GM23338 (cell line): Measurements from ENCODE around the gene PDSS2.

Experiments used
- CREB1 ChIP-seq: fragments of 250-450 bp; sonication (Bioruptor Pico); IDR thresholded peaks from 2 replicates; pipeline ENCODE4 v1.5.0; 2020; ENCODE audit warnings: low read depth, mild to moderate bottlenecking, moderate library complexity
- EZH2 ChIP-seq: fragments of 200-600 bp; sonication (generic); IDR thresholded peaks from one replicate; pipeline ENCODE4 v1.8.0; 2017; ENCODE audit warnings: antibody characterized with exemption, mild to moderate bottlenecking, low read depth; ENCODE audit not compliant: unreplicated experiment
- EZH2phosphoT487 ChIP-seq: fragments of 200-600 bp; sonication (generic); IDR thresholded peaks from one replicate; pipeline ENCODE4 v1.8.1; 2018; ENCODE audit warnings: antibody characterized with exemption; ENCODE audit not compliant: unreplicated experiment
- JUNB ChIP-seq: IDR thresholded peaks from one replicate; pipeline ENCODE4 v1.6.1; 2016; ENCODE audit warnings: antibody characterized with exemption; ENCODE audit not compliant: unreplicated experiment
- POLR2AphosphoS5 ChIP-seq: IDR thresholded peaks from 2 replicates; pipeline ENCODE4 v1.6.1; 2016; ENCODE audit warnings: antibody characterized with exemption, low read depth
- ZNF114 ChIP-seq: fragments of 250-450 bp; sonication (Bioruptor Pico); IDR thresholded peaks from 2 replicates; pipeline ENCODE4 v1.5.0; 2020; ENCODE audit warnings: mild to moderate bottlenecking, moderate library complexity
- TF ChIP-seq, protein P1 (sequence below), 2 experiments: fragments of 200-600 bp in 1 of 2; sonication (generic) in 1 of 2; conservative IDR thresholded peaks; 2 replicates each; pipeline versions ENCODE4 v1.5.1 to v1.6.1; 2016 to 2017; ENCODE audit warnings: antibody characterized with exemption in 2 of 2, low read depth in 2 of 2, mild to moderate bottlenecking in 2 of 2, moderate library complexity in 1 of 2
- TF ChIP-seq, protein P2 (sequence below): IDR thresholded peaks from one replicate; pipeline ENCODE4 v1.6.1; 2018; ENCODE audit warnings: antibody characterized with exemption; ENCODE audit not compliant: unreplicated experiment

DNA sequence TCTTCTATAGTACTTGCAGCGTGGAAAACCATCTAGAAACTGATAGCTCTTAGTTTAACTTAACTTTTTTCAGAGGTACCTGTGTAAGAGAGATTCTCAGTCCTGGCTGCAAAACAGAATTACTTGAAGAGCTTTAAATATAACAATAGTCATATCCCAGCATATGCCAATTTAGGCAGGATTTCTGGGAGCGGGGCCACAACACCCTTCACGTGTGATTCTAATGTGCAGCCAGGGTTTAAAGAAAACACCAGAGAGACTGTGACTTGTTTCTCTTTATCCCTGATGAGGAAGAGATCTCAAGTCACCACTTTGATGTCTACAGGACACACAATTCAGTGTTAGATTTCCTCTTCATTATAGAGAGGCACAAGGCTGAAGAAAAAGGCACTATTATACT is 103.7 kb downstream of the PDSS2 start:
- TF ChIP-seq, protein P1, sequence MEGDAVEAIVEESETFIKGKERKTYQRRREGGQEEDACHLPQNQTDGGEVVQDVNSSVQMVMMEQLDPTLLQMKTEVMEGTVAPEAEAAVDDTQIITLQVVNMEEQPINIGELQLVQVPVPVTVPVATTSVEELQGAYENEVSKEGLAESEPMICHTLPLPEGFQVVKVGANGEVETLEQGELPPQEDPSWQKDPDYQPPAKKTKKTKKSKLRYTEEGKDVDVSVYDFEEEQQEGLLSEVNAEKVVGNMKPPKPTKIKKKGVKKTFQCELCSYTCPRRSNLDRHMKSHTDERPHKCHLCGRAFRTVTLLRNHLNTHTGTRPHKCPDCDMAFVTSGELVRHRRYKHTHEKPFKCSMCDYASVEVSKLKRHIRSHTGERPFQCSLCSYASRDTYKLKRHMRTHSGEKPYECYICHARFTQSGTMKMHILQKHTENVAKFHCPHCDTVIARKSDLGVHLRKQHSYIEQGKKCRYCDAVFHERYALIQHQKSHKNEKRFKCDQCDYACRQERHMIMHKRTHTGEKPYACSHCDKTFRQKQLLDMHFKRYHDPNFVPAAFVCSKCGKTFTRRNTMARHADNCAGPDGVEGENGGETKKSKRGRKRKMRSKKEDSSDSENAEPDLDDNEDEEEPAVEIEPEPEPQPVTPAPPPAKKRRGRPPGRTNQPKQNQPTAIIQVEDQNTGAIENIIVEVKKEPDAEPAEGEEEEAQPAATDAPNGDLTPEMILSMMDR (conservative IDR thresholded peaks at IDR 0.05; ENCODE audit: low read depth in 2 of 2), result no peak
- no peak for TF ChIP-seq POLR2AphosphoS5
- TF ChIP-seq EZH2, result no peak
- no peak for TF ChIP-seq CREB1
- TF ChIP-seq, protein P2, sequence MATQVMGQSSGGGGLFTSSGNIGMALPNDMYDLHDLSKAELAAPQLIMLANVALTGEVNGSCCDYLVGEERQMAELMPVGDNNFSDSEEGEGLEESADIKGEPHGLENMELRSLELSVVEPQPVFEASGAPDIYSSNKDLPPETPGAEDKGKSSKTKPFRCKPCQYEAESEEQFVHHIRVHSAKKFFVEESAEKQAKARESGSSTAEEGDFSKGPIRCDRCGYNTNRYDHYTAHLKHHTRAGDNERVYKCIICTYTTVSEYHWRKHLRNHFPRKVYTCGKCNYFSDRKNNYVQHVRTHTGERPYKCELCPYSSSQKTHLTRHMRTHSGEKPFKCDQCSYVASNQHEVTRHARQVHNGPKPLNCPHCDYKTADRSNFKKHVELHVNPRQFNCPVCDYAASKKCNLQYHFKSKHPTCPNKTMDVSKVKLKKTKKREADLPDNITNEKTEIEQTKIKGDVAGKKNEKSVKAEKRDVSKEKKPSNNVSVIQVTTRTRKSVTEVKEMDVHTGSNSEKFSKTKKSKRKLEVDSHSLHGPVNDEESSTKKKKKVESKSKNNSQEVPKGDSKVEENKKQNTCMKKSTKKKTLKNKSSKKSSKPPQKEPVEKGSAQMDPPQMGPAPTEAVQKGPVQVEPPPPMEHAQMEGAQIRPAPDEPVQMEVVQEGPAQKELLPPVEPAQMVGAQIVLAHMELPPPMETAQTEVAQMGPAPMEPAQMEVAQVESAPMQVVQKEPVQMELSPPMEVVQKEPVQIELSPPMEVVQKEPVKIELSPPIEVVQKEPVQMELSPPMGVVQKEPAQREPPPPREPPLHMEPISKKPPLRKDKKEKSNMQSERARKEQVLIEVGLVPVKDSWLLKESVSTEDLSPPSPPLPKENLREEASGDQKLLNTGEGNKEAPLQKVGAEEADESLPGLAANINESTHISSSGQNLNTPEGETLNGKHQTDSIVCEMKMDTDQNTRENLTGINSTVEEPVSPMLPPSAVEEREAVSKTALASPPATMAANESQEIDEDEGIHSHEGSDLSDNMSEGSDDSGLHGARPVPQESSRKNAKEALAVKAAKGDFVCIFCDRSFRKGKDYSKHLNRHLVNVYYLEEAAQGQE, result no peak
- no peak for TF ChIP-seq ZNF114 (CRISPR knock-in tag)
- no peak for TF ChIP-seq EZH2phosphoT487
- no peak for TF ChIP-seq JUNB
